Small intestine (tissue), 7 donors: ENCODE data around the gene GUK1. TPM values are rescaled to one million over a fixed set of nuclear protein-coding genes. Genes with fewer than 3 reads are reported as not detected.
"Not testable (repeated sequence)": the region's sequence is repeated elsewhere in the genome, so short reads cannot be mapped to it uniquely, and the experiment has no call there.

Experiments
- DNase-seq, 2 donors: peaks; one replicate each; pipeline versions ENCODE4 v3.0.0 to v3.0.0-alpha.2; 2013
- FAIRE-seq: peaks from 2 replicates; lab custom pipeline; 2012; peaks lifted over from hg19 to GRCh38; lab: Jason Lieb, UNC
- H3K27ac ChIP-seq, 3 donors: one replicate each; pipeline ENCODE4 v1.5.1; 2013; ENCODE audit warnings: low read length in 2 of 3, mild to moderate bottlenecking in 2 of 3, control low read depth in 1 of 3, inconsistent platforms in 1 of 3, low read depth in 1 of 3, moderate library complexity in 1 of 3
- H3K27me3 ChIP-seq, 3 donors: one replicate each; pipeline ENCODE4 v1.6.1; 2013; ENCODE audit warnings: low read length in 3 of 3, inconsistent platforms in 1 of 3; ENCODE audit not compliant: control insufficient read depth in 3 of 3, insufficient read depth in 3 of 3
- H3K36me3 ChIP-seq, 3 donors: one replicate each; pipeline ENCODE4 v1.6.1; 2013; ENCODE audit warnings: low read length in 3 of 3, inconsistent platforms in 1 of 3, low read depth in 1 of 3, mild to moderate bottlenecking in 1 of 3, moderate library complexity in 1 of 3; ENCODE audit not compliant: control insufficient read depth in 3 of 3, insufficient read depth in 2 of 3
- H3K4me1 ChIP-seq, 3 donors: one replicate each; pipeline ENCODE4 v1.6.1; 2013; ENCODE audit warnings: low read length in 2 of 3, inconsistent platforms in 1 of 3, low read depth in 1 of 3, mild to moderate bottlenecking in 1 of 3, moderate library complexity in 1 of 3; ENCODE audit not compliant: control insufficient read depth in 3 of 3, insufficient read depth in 2 of 3
- H3K4me3 ChIP-seq, 3 donors: one replicate each; pipeline ENCODE4 v1.5.1; 2013; ENCODE audit warnings: low read length in 3 of 3, control low read depth in 1 of 3, inconsistent platforms in 1 of 3, low read depth in 1 of 3, mild to moderate bottlenecking in 1 of 3, moderate library complexity in 1 of 3
- H3K9me3 ChIP-seq, 2 donors: one replicate each; pipeline ENCODE4 v1.6.1; 2013; ENCODE audit warnings: low read depth in 1 of 2, low read length in 1 of 2; ENCODE audit not compliant: control insufficient read depth in 2 of 2, insufficient read depth in 1 of 2
- WGBS, 3 donors: extraction: QIAGEN DNeasy Blood & Tissue Kit; methylation state at CpG; one replicate each; pipeline ENCODE4 v1.1.7; 2013; 5-methylcytosine and 5-hydroxymethylcytosine counted together
- polyA plus RNA-seq, 4 donors: library from polyadenylated mRNA; stranded (reverse) in 3 of 4; unstranded in 1 of 4; fragments of 200-250 nt in 3 of 4; fragments of 120-200 nt in 1 of 4; gene quantifications; one replicate each; pipeline versions ENCODE4 v1.2.1 to v1.2.3, GENCODE V29; 2013
- donor health status: healthy with polysubstance abuse.
- donor health status: control.
- donor health status: control.
- donor health status: Bipolar disorder and iron deficiency.
- donor health status: healthy.

Gene GUK1
- polyA plus RNA-seq, 4 donors: 183 to 595 (median 460) TPM

GRCh38 chr1:228110556-228110955, 29.5 kb upstream of the GUK1 start:
- peaks cover 0 to 26% (median 0%) of the 10 kb centered on the region in 3 donors for H3K36me3 ChIP-seq
- no peaks in the 10 kb centered on the region for H3K27me3 ChIP-seq
- no peaks in the 10 kb centered on the region for H3K9me3 ChIP-seq
- peak overlapping the region in 1 of 3 donors; percentile 99 for H3K4me3 ChIP-seq
- DNase-seq (peak in 1 of 2 donors; percentile 69), FAIRE-seq (no peak)
- peaks cover 5 to 30% (median 8%) of the 10 kb centered on the region in 3 donors for H3K4me1 ChIP-seq
- peak overlapping the region in 2 of 3 donors; percentile 93 to 99 for H3K27ac ChIP-seq
- WGBS, 3 donors: 25 to 68% (median 36%) methylated on average over 7 of the region's 7 CpGs

- not testable (repeated sequence) for H3K9me3 ChIP-seq, FAIRE-seq, H3K4me3 ChIP-seq, H3K27me3 ChIP-seq
- peak overlapping the region in 1 of 3 donors; percentile 99 for H3K27ac ChIP-seq
- WGBS, 3 donors: 57 to 72% (median 58%) methylated on average over 6 of the region's 6 CpGs
- H3K4me1 ChIP-seq: peaks cover 5 to 30% (median 8%) of the 10 kb centered on the region in 3 donors
- H3K36me3 ChIP-seq: peaks cover 0 to 18% (median 0%) of the 10 kb centered on the region in 3 donors
- DNase-seq: peak in 1 of 2 donors; percentile 67
Observed at GRCh38 chr1:228111315-228111714, 28.8 kb upstream of the GUK1 start.

- DNase-seq: no peak
- no peaks in the 10 kb centered on the region for H3K27me3 ChIP-seq
- no peaks in the 10 kb centered on the region for H3K9me3 ChIP-seq
- WGBS, 3 donors: 70 to 74% (median 71%) methylated on average over 7 of the region's 7 CpGs
- H3K4me3 ChIP-seq: no peak overlapping the region
- peaks cover 5 to 30% (median 8%) of the 10 kb centered on the region in 3 donors for H3K4me1 ChIP-seq
- peaks cover 0 to 10% (median 0%) of the 10 kb centered on the region in 3 donors for H3K36me3 ChIP-seq
- FAIRE-seq: no peak
- H3K27ac ChIP-seq: no peak overlapping the region
Observed at GRCh38 chr1:228112167-228112566, 27.9 kb upstream of the GUK1 start.

DNA sequence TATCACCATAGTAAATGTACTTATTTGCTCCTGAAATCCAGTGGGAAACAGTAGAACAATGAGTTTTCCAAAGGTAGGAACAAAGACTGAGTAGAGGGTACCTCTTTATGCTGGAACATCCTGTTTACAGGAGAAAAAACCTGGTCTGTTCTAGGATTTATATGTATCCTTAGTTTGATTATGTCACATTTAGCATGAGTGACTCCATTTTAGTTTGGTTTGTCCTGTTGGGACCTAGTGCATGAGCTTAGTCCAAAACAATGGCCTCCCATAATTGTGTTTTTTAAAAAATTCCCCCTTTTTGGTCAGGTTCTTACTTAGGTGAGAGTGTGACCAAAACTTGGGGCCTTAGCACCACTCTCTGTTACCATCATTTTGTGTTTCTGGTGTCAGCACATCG, 27.5 kb upstream of the GUK1 start:
- DNase-seq (no peak), FAIRE-seq (no peak)
- H3K4me1 ChIP-seq: peaks cover 5 to 30% (median 8%) of the 10 kb centered on the region in 3 donors
- no peaks in the 10 kb centered on the region for H3K27me3 ChIP-seq
- 81 to 97% (median 86%) methylated on average over 1 of the region's 1 CpG for WGBS, 3 donors
- no peak overlapping the region for H3K4me3 ChIP-seq
- H3K27ac ChIP-seq: no peak overlapping the region
- no peaks in the 10 kb centered on the region for H3K9me3 ChIP-seq
- H3K36me3 ChIP-seq: peaks cover 0 to 5% (median 0%) of the 10 kb centered on the region in 3 donors

GRCh38 chr1:228114827-228115226, 25.3 kb upstream of the GUK1 start:
- no peak overlapping the region for H3K4me3 ChIP-seq
- WGBS, 3 donors: 71 to 79% (median 77%) methylated on average over 3 of the region's 3 CpGs
- H3K4me1 ChIP-seq: peaks cover 0 to 20% (median 4%) of the 10 kb centered on the region in 3 donors
- no peak overlapping the region for H3K27ac ChIP-seq
- H3K9me3 ChIP-seq: peaks cover 0 to 7% of the 10 kb centered on the region in 2 donors
- H3K36me3 ChIP-seq: no peaks in the 10 kb centered on the region
- H3K27me3 ChIP-seq: no peaks in the 10 kb centered on the region
- DNase-seq (no peak), FAIRE-seq (no peak)

DNA sequence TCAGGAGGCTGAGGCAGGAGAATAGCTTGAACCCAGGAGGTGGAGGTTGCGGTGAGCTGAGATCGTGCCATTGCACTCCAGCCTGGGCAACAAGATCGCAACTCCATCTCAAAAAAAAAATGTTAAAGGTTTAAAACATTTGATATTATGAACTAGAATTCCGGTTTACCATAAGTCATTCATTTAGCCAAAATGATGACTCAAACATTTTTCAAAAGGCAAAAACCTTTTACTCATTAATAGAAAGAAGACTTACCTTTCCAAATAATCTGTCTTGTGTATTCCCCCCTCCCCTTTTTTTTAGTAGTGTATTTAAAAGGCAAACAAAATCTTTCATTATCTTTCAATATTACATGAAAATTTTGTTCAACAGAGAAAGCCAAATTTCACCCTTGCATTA, 22.7 kb upstream of the GUK1 start:
- Histone ChIP-seq H3K27ac (no peak overlapping the region), H3K4me1 (no peaks in the 10 kb centered on the region), H3K27me3 (no peaks in the 10 kb centered on the region), H3K36me3 (no peaks in the 10 kb centered on the region), H3K4me3 (no peak overlapping the region), H3K9me3 (peaks cover 0 to 7% of the 10 kb centered on the region in 2 donors)
- FAIRE-seq (no peak), DNase-seq (no peak)
- WGBS, 3 donors: 96 to 97% (median 97%) methylated on average over 4 of the region's 4 CpGs

GRCh38 chr1:228118040-228118439, 22.0 kb upstream of the GUK1 start:
- FAIRE-seq (no peak), DNase-seq (no peak)
- H3K27me3 ChIP-seq: no peaks in the 10 kb centered on the region
- peaks cover 0 to 7% of the 10 kb centered on the region in 2 donors for H3K9me3 ChIP-seq
- H3K4me1 ChIP-seq: peaks cover 0 to 6% (median 0%) of the 10 kb centered on the region in 3 donors
- no peak overlapping the region for H3K27ac ChIP-seq
- 77 to 84% (median 81%) methylated on average over 2 of the region's 2 CpGs for WGBS, 3 donors
- no peaks in the 10 kb centered on the region for H3K36me3 ChIP-seq
- no peak overlapping the region for H3K4me3 ChIP-seq

GRCh38 chr1:228120351-228120750, 19.7 kb upstream of the GUK1 start:
- Histone ChIP-seq H3K4me1 (peaks cover 0 to 21% (median 0%) of the 10 kb centered on the region in 3 donors), H3K4me3 (no peak overlapping the region), H3K27ac (no peak overlapping the region), H3K27me3 (no peaks in the 10 kb centered on the region), H3K9me3 (peaks cover 0 to 7% of the 10 kb centered on the region in 2 donors), H3K36me3 (no peaks in the 10 kb centered on the region)
- WGBS, 3 donors: 74 to 86% (median 83%) methylated on average over 1 of the region's 1 CpG
- FAIRE-seq: no peak
- DNase-seq: no peak
